Suprapubic skin (tissue), 4 donors: Measurements from ENCODE around the gene COQ9. TPM values are rescaled to one million over a fixed set of nuclear protein-coding genes. Genes with fewer than 3 reads are reported as not detected.

Source experiments
- DNase-seq, 2 donors: peaks; one replicate each; pipeline ENCODE4 v3.0.0-alpha.2; 2019; ENCODE audit warnings: low spot score in 2 of 2
- H3K27ac ChIP-seq: fragments of 200-600 bp; sonication (generic); one replicate; pipeline ENCODE4 v1.5.1; 2019
- H3K27me3 ChIP-seq: fragments of 200-600 bp; sonication (generic); one replicate; pipeline ENCODE4 v1.5.1; 2019
- H3K36me3 ChIP-seq: fragments of 200-600 bp; sonication (generic); one replicate; pipeline ENCODE4 v1.5.1; 2019
- H3K4me1 ChIP-seq: fragments of 200-600 bp; sonication (generic); one replicate; pipeline ENCODE4 v1.5.1; 2019
- H3K4me3 ChIP-seq: fragments of 200-600 bp; sonication (generic); one replicate; pipeline ENCODE4 v1.5.1; 2019; ENCODE audit warnings: mild to moderate bottlenecking
- H3K9me3 ChIP-seq: fragments of 200-600 bp; sonication (generic); one replicate; pipeline ENCODE4 v1.5.1; 2019
- CTCF ChIP-seq, 2 donors: fragments of 200-600 bp in 1 of 2; fragments of 450-650 bp in 1 of 2; sonication (generic) in 1 of 2; IDR thresholded peaks; one replicate each; pipeline ENCODE4 v1.5.1; 2016 to 2019; ENCODE audit warnings: antibody characterized with exemption in 2 of 2, mild to moderate bottlenecking in 1 of 2, moderate library complexity in 1 of 2
- EP300 ChIP-seq: sonication (generic); formaldehyde crosslinking; IDR thresholded peaks from one replicate; pipeline ENCODE4 v1.6.1; 2017; ENCODE audit warnings: antibody characterized with exemption
- POLR2A ChIP-seq, 2 donors: fragments of 450-650 bp; IDR thresholded peaks; one replicate each; pipeline ENCODE4 v1.6.1; 2017; ENCODE audit warnings: antibody characterized with exemption in 2 of 2, mild to moderate bottlenecking in 2 of 2, moderate library complexity in 2 of 2
- POLR2AphosphoS5 ChIP-seq, 3 donors: sonication (generic); formaldehyde crosslinking; IDR thresholded peaks; one replicate each; pipeline ENCODE4 v1.6.1; 2017; ENCODE audit warnings: antibody characterized with exemption in 3 of 3
- WGBS: methylation state at CpG from one replicate; pipeline ENCODE4 v1.1.5; 2018; 5-methylcytosine and 5-hydroxymethylcytosine counted together
- total RNA-seq, 4 donors: library from RNA; depleted of rRNA; stranded (reverse); fragments of >200 nt; gene quantifications; one replicate each; pipeline ENCODE4 v1.1.0, GENCODE V29; 2016

Gene COQ9
- total RNA-seq, 4 donors from 2014 or later: 45.7 to 60.1 (median 48.8) TPM

- Histone ChIP-seq H3K4me1 (peaks cover 26% of the 10 kb centered on the region), H3K36me3 (peaks cover 11% of the 10 kb centered on the region), H3K9me3 (no peaks in the 10 kb centered on the region), H3K27me3 (no peaks in the 10 kb centered on the region), H3K4me3 (no peak overlapping the region), H3K27ac (no peak overlapping the region)
- TF ChIP-seq POLR2A (IDR thresholded peaks at IDR 0.05) (no peak), POLR2AphosphoS5 (IDR thresholded peaks at IDR 0.05) (no peak), CTCF (IDR thresholded peaks at IDR 0.05) (peak; percentile 18 to 42), EP300 (no peak)
- DNase-seq: no peak
- 33% methylated on average over 10 of the region's 10 CpGs for WGBS
These were observed 25.0 kb upstream of the COQ9 start for GRCh38 chr16:57422026-57422944.

GRCh38 chr16:57423152-57423551 is 24.1 kb upstream of the COQ9 start:
- no peak overlapping the region for H3K27ac ChIP-seq
- H3K4me1 ChIP-seq: peaks cover 18% of the 10 kb centered on the region
- H3K4me3 ChIP-seq: no peak overlapping the region
- H3K36me3 ChIP-seq: peaks cover 20% of the 10 kb centered on the region
- WGBS: 76% methylated on average over 2 of the region's 2 CpGs
- no peaks in the 10 kb centered on the region for H3K27me3 ChIP-seq
- H3K9me3 ChIP-seq: no peaks in the 10 kb centered on the region
- TF ChIP-seq CTCF (IDR thresholded peaks at IDR 0.05) (no peak), POLR2AphosphoS5 (IDR thresholded peaks at IDR 0.05) (no peak), POLR2A (IDR thresholded peaks at IDR 0.05) (no peak), EP300 (no peak)
- no peak for DNase-seq

GRCh38 chr16:57424583-57424982 is 22.7 kb upstream of the COQ9 start:
- WGBS: 86% methylated on average over 3 of the region's 3 CpGs
- no peak for TF ChIP-seq CTCF (IDR thresholded peaks at IDR 0.05)
- no peak for TF ChIP-seq POLR2A (IDR thresholded peaks at IDR 0.05)
- no peak for TF ChIP-seq EP300
- TF ChIP-seq POLR2AphosphoS5 (IDR thresholded peaks at IDR 0.05): no peak
- Histone ChIP-seq H3K36me3 (peaks cover 33% of the 10 kb centered on the region), H3K4me1 (peaks cover 6% of the 10 kb centered on the region), H3K9me3 (no peaks in the 10 kb centered on the region), H3K27me3 (no peaks in the 10 kb centered on the region), H3K27ac (no peak overlapping the region), H3K4me3 (no peak overlapping the region)
- DNase-seq: no peak

- H3K4me1 ChIP-seq: peaks cover 6% of the 10 kb centered on the region
- H3K27ac ChIP-seq: no peak overlapping the region
- no peak for TF ChIP-seq POLR2A (IDR thresholded peaks at IDR 0.05)
- no peak for TF ChIP-seq EP300
- TF ChIP-seq POLR2AphosphoS5 (IDR thresholded peaks at IDR 0.05): no peak
- no peak for TF ChIP-seq CTCF (IDR thresholded peaks at IDR 0.05)
- 82% methylated on average over 6 of the region's 7 CpGs for WGBS
- no peak overlapping the region for H3K4me3 ChIP-seq
- no peaks in the 10 kb centered on the region for H3K27me3 ChIP-seq
- peaks cover 51% of the 10 kb centered on the region for H3K36me3 ChIP-seq
- no peaks in the 10 kb centered on the region for H3K9me3 ChIP-seq
- DNase-seq: no peak
These were observed 20.9 kb upstream of the COQ9 start for GRCh38 chr16:57426356-57426755.

GRCh38 chr16:57427307-57427706 is 20.0 kb upstream of the COQ9 start:
- H3K27me3 ChIP-seq: no peaks in the 10 kb centered on the region
- peaks cover 60% of the 10 kb centered on the region for H3K36me3 ChIP-seq
- peaks cover under 1% of the 10 kb centered on the region for H3K4me1 ChIP-seq
- no peaks in the 10 kb centered on the region for H3K9me3 ChIP-seq
- TF ChIP-seq EP300 (no peak), CTCF (IDR thresholded peaks at IDR 0.05) (no peak), POLR2A (IDR thresholded peaks at IDR 0.05) (no peak), POLR2AphosphoS5 (IDR thresholded peaks at IDR 0.05) (no peak)
- WGBS: 76% methylated on average over 8 of the region's 8 CpGs
- no peak overlapping the region for H3K27ac ChIP-seq
- no peak overlapping the region for H3K4me3 ChIP-seq
- no peak for DNase-seq
